Adrenal gland (tissue), 5 donors: ENCODE data around the gene ATXN7L1.

ENCODE experiments used
- POLR2A ChIP-seq, 2 donors: fragments of 450-650 bp; IDR thresholded peaks; one replicate each; pipeline ENCODE4 v1.6.1; 2017; ENCODE audit warnings: antibody characterized with exemption in 2 of 2, mild to moderate bottlenecking in 2 of 2, moderate library complexity in 1 of 2
- TF ChIP-seq, protein P1 (sequence below), 6 experiments: fragments of 450-650 bp in 4 of 6; fragments of 200-600 bp in 2 of 6; sonication (generic) in 1 of 6; IDR thresholded peaks; 1 replicate in 5 of 6; 2 replicates in 1 of 6; pipeline versions ENCODE4 v1.5.1 to v1.8.0; 2016 to 2021; ENCODE audit warnings: antibody characterized with exemption in 6 of 6, mild to moderate bottlenecking in 2 of 6, moderate library complexity in 1 of 6
- donor health status: DM: no; HTN: no; CAD: no.

- TF ChIP-seq, protein P1, sequence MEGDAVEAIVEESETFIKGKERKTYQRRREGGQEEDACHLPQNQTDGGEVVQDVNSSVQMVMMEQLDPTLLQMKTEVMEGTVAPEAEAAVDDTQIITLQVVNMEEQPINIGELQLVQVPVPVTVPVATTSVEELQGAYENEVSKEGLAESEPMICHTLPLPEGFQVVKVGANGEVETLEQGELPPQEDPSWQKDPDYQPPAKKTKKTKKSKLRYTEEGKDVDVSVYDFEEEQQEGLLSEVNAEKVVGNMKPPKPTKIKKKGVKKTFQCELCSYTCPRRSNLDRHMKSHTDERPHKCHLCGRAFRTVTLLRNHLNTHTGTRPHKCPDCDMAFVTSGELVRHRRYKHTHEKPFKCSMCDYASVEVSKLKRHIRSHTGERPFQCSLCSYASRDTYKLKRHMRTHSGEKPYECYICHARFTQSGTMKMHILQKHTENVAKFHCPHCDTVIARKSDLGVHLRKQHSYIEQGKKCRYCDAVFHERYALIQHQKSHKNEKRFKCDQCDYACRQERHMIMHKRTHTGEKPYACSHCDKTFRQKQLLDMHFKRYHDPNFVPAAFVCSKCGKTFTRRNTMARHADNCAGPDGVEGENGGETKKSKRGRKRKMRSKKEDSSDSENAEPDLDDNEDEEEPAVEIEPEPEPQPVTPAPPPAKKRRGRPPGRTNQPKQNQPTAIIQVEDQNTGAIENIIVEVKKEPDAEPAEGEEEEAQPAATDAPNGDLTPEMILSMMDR (IDR thresholded peaks at IDR 0.05): no peak
- TF ChIP-seq POLR2A (IDR thresholded peaks at IDR 0.05): no peak
Observed at GRCh38 chr7:105580022-105580740, 296.2 kb downstream of the ATXN7L1 start.
